Left lung (tissue), 10 donors: ENCODE measurements around the gene XPC. TPM values are rescaled to one million over a fixed set of nuclear protein-coding genes. Genes with fewer than 3 reads are reported as not detected.

ENCODE experiments used
- ATAC-seq: fragments of 200-7000 bp; cut with Tn5 transposase; one replicate; pipeline ENCODE4 v1.9.1; 2020; ENCODE audit warnings: moderate library complexity
- DNase-seq, 4 donors: peaks; one replicate each; pipeline ENCODE4 v3.0.0-alpha.2; 2013 to 2020
- H3K27ac ChIP-seq, 2 donors: fragments of 200-600 bp; sonication (generic) in 1 of 2; one replicate each; pipeline versions ENCODE4 v1.5.0 to v1.8.0; 2020 to 2021
- H3K27me3 ChIP-seq, 2 donors: fragments of 200-600 bp; sonication (generic) in 1 of 2; one replicate each; pipeline versions ENCODE4 v1.5.0 to v1.8.0; 2020 to 2021
- H3K36me3 ChIP-seq, 2 donors: fragments of 200-600 bp; sonication (generic) in 1 of 2; one replicate each; pipeline versions ENCODE4 v1.5.0 to v1.8.0; 2020 to 2021
- H3K4me1 ChIP-seq, 2 donors: fragments of 200-600 bp; one replicate each; pipeline ENCODE4 v1.8.0; 2021
- H3K4me3 ChIP-seq, 2 donors: fragments of 200-600 bp; sonication (generic) in 1 of 2; one replicate each; pipeline versions ENCODE4 v1.5.0 to v1.8.0; 2020 to 2021; ENCODE audit warnings: mild to moderate bottlenecking in 1 of 2
- H3K9me3 ChIP-seq, 2 donors: fragments of 200-600 bp; sonication (generic) in 1 of 2; one replicate each; pipeline versions ENCODE4 v1.5.0 to v1.8.0; 2020 to 2021
- intact Hi-C, 2 donors: fragments of 100-400 bp; cut with DNase I; formaldehyde crosslinking; loops; one replicate each; pipeline versions ENCODE4 v1.11.2 to v1.14.2; 2022
- polyA plus RNA-seq, 6 donors: library from polyadenylated mRNA; unstranded; fragments of 120-200 nt; gene quantifications; one replicate each; pipeline ENCODE4 v1.2.1, GENCODE V29; 2013; ENCODE audit not compliant: insufficient read length in 6 of 6
- total RNA-seq, 2 donors: library from RNA; stranded (reverse); fragmentation: NEBNext Ultra II Directional; extraction: Animal tissue kit (Norgen Biotek cat#: 25700); gene quantifications; one replicate each; pipeline ENCODE4 v1.2.1, GENCODE V29; 2021
- TF ChIP-seq, protein P1 (sequence below), 2 donors: fragments of 200-600 bp; sonication (generic) in 1 of 2; IDR thresholded peaks; one replicate each; pipeline versions ENCODE4 v1.5.0 to v1.8.0; 2021; ENCODE audit warnings: antibody characterized with exemption in 2 of 2
- donor health status: DM: no; HTN: yes; CAD: no.
- donor health status: DM: no; HTN: no; CAD: no.

XPC gene
- total and polyA plus RNA-seq, 8 donors, result 23.9 to 47.6 (median 43.2) TPM

DNA sequence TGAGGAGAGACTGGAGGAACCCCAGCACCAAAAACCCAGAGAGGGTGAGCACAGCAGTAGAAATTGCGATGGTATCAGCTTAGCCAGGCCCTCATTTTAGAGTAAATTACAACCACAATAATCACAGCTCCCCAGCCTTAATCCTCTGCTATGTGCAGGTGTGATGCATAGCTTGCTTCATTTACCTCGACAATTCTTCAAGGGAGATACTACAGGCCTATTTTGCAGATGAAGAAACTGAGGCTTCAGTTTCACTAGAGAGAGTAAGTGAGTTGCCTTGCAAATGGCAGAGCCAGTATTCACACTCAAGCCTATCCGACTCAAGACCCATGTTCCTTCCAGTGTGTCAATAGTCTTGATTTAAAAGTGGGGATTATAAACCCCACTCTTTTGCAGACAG is 33.6 kb upstream of the XPC start:
- TF ChIP-seq, protein P1, sequence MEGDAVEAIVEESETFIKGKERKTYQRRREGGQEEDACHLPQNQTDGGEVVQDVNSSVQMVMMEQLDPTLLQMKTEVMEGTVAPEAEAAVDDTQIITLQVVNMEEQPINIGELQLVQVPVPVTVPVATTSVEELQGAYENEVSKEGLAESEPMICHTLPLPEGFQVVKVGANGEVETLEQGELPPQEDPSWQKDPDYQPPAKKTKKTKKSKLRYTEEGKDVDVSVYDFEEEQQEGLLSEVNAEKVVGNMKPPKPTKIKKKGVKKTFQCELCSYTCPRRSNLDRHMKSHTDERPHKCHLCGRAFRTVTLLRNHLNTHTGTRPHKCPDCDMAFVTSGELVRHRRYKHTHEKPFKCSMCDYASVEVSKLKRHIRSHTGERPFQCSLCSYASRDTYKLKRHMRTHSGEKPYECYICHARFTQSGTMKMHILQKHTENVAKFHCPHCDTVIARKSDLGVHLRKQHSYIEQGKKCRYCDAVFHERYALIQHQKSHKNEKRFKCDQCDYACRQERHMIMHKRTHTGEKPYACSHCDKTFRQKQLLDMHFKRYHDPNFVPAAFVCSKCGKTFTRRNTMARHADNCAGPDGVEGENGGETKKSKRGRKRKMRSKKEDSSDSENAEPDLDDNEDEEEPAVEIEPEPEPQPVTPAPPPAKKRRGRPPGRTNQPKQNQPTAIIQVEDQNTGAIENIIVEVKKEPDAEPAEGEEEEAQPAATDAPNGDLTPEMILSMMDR (IDR thresholded peaks at IDR 0.05), result no peak
- H3K27ac ChIP-seq, result no peak overlapping the region
- no peak overlapping the region for H3K4me3 ChIP-seq
- no peaks in the 10 kb centered on the region for H3K27me3 ChIP-seq
- no peaks in the 10 kb centered on the region for H3K9me3 ChIP-seq
- ATAC-seq, result no peak
- no peaks in the 10 kb centered on the region for H3K36me3 ChIP-seq
- intact Hi-C loops, result no loop called here
- DNase-seq, result no peak
- H3K4me1 ChIP-seq, result no peaks in the 10 kb centered on the region

DNA sequence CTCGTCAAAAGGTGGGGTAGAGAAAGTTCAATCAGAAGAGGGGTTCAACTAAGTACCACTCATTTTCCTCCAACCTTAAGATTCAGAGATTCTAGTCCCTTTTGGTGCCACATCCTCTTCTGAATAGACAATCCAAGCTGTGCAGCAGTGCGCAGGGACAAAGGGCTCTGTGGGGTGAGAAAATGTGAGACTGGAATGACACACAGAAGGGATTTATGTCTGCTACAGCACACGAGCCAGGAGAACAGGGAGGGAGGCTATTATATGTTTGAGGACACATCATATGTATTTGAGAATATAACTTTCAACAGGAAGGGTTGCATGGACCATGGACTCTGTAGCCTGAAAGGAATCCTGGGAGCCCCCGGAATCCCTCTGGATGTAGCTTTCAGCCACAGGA is 33.2 kb upstream of the XPC start:
- H3K36me3 ChIP-seq, result no peaks in the 10 kb centered on the region

DNA sequence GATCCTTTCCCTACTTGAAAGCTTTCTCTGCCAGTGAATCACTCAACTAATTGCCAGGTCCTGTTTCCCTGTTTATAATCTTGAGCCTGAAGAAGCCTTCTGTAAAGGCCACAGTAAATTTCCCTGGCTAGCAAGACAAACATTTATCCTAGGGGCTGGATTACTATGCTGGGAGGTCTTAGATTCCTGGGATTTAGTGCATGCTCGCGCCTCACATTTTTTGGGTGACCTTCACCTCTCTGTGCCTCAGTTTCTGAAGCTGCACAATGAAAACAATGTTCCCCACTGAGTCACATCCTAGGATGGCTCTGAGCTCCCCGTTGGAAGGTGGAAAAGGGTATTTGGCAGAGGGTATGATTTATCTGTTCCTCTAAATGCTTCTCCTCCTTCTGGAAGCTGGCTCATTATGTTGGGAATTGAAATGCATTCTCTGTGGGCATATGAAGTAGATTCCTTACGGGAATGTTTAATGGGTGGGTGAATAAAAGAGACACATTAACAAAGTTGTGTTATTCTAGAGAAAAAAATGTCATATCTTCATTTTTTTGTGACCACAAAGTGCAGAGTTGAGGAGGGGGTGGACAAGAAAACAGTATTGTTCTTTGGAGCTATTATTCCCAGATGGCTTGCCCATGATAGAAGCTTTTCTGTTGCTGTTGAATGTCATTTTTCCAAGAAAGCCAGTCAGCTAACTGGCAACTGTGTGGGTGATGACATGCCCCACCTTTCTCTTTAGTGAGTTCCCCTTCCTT is 32.6 kb upstream of the XPC start:
- ATAC-seq, result no peak
- TF ChIP-seq, protein P1 (IDR thresholded peaks at IDR 0.05), result no peak
- Histone ChIP-seq H3K4me3 (no peak overlapping the region), H3K27me3 (no peaks in the 10 kb centered on the region), H3K27ac (no peak overlapping the region), H3K36me3 (no peaks in the 10 kb centered on the region), H3K4me1 (no peaks in the 10 kb centered on the region), H3K9me3 (no peaks in the 10 kb centered on the region)
- intact Hi-C loops, result no loop called here
- DNase-seq, result no peak

More for the DNA sequence above, 33.2 kb upstream of the XPC start:
- no peak for ATAC-seq
- no peak for DNase-seq
- intact Hi-C loops, result no loop called here
- no peak overlapping the region for H3K27ac ChIP-seq
- TF ChIP-seq, protein P1 (IDR thresholded peaks at IDR 0.05), result no peak
- no peak overlapping the region for H3K4me3 ChIP-seq
- H3K9me3 ChIP-seq, result no peaks in the 10 kb centered on the region
- no peaks in the 10 kb centered on the region for H3K4me1 ChIP-seq
- H3K27me3 ChIP-seq, result no peaks in the 10 kb centered on the region

DNA sequence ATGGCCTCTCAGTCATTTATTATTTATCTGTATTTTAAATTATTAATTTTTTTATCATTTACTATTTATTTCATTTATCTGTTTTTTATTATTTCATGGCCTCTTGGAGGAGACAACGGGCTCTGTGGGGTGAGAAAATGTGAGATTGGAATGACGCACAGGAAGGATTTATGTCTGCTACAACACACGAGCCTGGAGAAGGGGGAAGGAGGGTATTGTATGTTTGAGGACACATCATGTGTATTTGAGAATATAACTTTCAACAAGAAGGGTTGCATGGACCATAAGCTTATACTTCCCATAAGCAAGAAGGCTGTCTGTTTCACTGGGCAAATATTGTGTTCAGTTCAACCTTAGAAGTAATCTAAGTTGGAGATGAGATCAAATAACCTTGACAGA is 31.9 kb upstream of the XPC start:
- Histone ChIP-seq H3K4me1 (no peaks in the 10 kb centered on the region), H3K4me3 (no peak overlapping the region), H3K27ac (no peak overlapping the region), H3K9me3 (no peaks in the 10 kb centered on the region), H3K36me3 (no peaks in the 10 kb centered on the region), H3K27me3 (no peaks in the 10 kb centered on the region)
- TF ChIP-seq, protein P1 (IDR thresholded peaks at IDR 0.05), result no peak
- ATAC-seq, result no peak
- intact Hi-C loops, result no loop called here
- no peak for DNase-seq

DNA sequence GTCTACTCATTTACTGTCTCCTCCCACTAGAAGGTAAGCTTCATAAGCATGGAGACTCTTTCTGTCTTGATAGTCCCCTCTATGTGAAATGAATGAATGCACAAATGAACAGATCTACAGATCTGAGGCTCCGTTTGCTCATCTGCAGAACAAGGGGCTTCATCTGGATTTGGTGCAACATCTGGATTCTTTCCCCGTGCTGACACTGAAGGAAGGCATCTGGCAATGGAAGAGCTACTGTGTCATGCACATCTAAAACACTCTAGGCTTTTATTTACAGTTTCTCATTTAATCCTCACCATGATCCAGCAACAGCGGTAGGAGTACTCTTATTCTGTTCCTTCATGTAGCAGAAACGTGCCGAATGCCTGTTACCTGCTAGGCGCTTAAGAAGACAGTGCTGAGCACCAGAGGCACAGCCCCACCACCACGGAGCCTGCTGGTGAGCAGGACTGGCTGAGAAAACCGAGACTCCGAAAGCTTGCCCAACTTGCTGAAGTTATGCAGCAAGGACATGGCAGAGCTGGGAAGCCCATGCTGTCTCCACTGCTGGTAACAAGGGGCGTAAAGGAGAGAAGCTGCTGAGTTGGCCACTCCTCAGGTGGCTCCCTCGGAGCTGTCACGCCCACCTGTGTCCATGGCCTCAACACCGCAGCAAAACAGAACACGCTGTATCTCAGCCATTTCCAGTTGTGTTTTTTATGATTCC is 31.3 kb upstream of the XPC start:
- no peaks in the 10 kb centered on the region for H3K9me3 ChIP-seq
- DNase-seq (no peak), ATAC-seq (no peak)
- no peaks in the 10 kb centered on the region for H3K36me3 ChIP-seq
- H3K4me1 ChIP-seq, result peaks cover 1 to 4% of the 10 kb centered on the region in 2 donors
- H3K4me3 ChIP-seq, result no peak overlapping the region
- no peak overlapping the region for H3K27ac ChIP-seq
- no peaks in the 10 kb centered on the region for H3K27me3 ChIP-seq
- TF ChIP-seq, protein P1 (IDR thresholded peaks at IDR 0.05), result no peak
- intact Hi-C loops, result no loop called here
